ENCODE data around the gene CCS.

DNA sequence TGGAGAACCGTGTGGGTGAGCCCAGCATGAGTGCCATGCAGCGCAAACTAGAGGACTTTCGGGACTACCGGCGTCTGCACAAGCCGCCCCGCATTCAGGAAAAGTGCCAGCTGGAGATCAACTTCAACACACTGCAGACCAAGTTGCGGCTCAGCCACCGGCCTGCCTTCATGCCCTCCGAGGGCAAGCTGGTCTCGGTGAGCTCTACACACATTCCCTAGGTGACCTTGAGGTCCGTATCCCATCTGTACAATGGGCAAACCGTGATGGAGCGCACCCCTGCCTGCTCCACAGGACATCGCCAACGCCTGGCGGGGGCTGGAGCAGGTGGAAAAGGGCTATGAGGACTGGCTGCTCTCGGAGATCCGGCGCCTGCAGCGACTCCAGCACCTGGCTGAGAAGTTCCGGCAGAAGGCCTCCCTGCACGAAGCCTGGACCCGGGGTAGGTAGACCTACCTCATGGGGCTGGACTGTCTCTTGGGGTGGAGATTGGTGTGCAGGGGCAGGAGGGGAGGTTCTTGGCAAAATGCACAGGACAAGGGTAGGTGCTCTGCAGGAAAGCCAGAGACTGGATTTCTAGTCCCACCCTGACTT, 35.2 kb upstream of the CCS start:
- TF ChIP-seq EZH2 (IDR thresholded peaks at IDR 0.05) (no peak), POLR2AphosphoS5 (IDR thresholded peaks at IDR 0.05; ENCODE audit: borderline replicate concordance, low read depth, low read length) (no peak), FOXP2 (optimal IDR thresholded peaks at IDR 0.05; ENCODE audit: control extremely low read depth, extremely low read length, insufficient read depth) (no peak)

Data from SK-N-MC (cell line).